ENCODE results near the gene UBAC2. TPM values are rescaled to one million over a fixed set of nuclear protein-coding genes. Genes with fewer than 3 reads are reported as not detected.

The UBAC2 gene
- total and polyA plus RNA-seq, 2 experiments from 2014 or later: 71.2 to 130 TPM

- H3K9me3 ChIP-seq (ENCODE audit: low read depth): no peaks in the 10 kb centered on the region
- no peak overlapping the region for H3K27ac ChIP-seq
- TF ChIP-seq CTCF (IDR thresholded peaks at IDR 0.05; ENCODE audit: low read depth, low read length): no peak
- no peak overlapping the region for H3K4me3 ChIP-seq
- no peaks in the 10 kb centered on the region for H3K36me3 ChIP-seq
- DNase-seq (ENCODE audit: low read depth in 1 of 2, low spot score in 1 of 2): peak in 1 of 2 donors; percentile 36
- H3K27me3 ChIP-seq: no peaks in the 10 kb centered on the region
- H3K4me1 ChIP-seq (ENCODE audit: low read depth): peaks cover 15% of the 10 kb centered on the region
Measured at GRCh38 chr13:99314640-99315176, 114.1 kb downstream of the UBAC2 start.

GRCh38 chr13:99315186-99315585 is 114.5 kb downstream of the UBAC2 start:
- no peaks in the 10 kb centered on the region for H3K27me3 ChIP-seq
- H3K4me3 ChIP-seq: no peak overlapping the region
- peaks cover 20% of the 10 kb centered on the region for H3K4me1 ChIP-seq (ENCODE audit: low read depth)
- TF ChIP-seq CTCF (IDR thresholded peaks at IDR 0.05; ENCODE audit: low read depth, low read length): no peak
- no peak overlapping the region for H3K27ac ChIP-seq
- no peaks in the 10 kb centered on the region for H3K36me3 ChIP-seq
- DNase-seq (ENCODE audit: low read depth in 1 of 2, low spot score in 1 of 2): no peak
- no peaks in the 10 kb centered on the region for H3K9me3 ChIP-seq (ENCODE audit: low read depth)

DNA sequence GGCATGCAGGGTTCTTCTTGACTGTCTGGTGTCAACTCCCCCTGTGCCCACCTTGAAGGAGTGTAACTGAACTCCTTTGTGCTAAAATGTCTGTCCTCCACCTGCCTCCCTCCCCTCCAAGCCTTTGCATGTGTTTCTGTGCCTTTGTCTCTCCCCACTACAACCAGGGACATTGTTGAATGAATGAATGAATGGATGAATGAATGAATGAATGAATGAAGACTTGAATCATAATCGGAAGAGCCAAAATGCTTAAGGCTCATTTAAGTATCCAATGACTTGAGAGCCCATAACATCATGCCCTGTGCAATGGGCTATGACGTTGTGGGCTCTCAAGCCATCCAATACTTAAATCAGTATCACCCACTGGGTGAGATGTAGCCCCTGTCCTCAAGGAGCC is 115.6 kb downstream of the UBAC2 start:
- no peak overlapping the region for H3K4me3 ChIP-seq
- no peak overlapping the region for H3K27ac ChIP-seq
- H3K36me3 ChIP-seq: no peaks in the 10 kb centered on the region
- H3K4me1 ChIP-seq (ENCODE audit: low read depth): peaks cover 23% of the 10 kb centered on the region
- no peak for TF ChIP-seq CTCF (IDR thresholded peaks at IDR 0.05; ENCODE audit: low read depth, low read length)
- H3K9me3 ChIP-seq (ENCODE audit: low read depth): no peaks in the 10 kb centered on the region
- no peaks in the 10 kb centered on the region for H3K27me3 ChIP-seq
- no peak for DNase-seq (ENCODE audit: low read depth in 1 of 2, low spot score in 1 of 2)

- Histone ChIP-seq H3K4me1 (ENCODE audit: low read depth) (peaks cover 23% of the 10 kb centered on the region), H3K9me3 (ENCODE audit: low read depth) (no peaks in the 10 kb centered on the region), H3K4me3 (no peak overlapping the region), H3K36me3 (no peaks in the 10 kb centered on the region), H3K27ac (no peak overlapping the region), H3K27me3 (no peaks in the 10 kb centered on the region)
- TF ChIP-seq CTCF (IDR thresholded peaks at IDR 0.05; ENCODE audit: low read depth, low read length): no peak
- DNase-seq (ENCODE audit: low read depth in 1 of 2, low spot score in 1 of 2): no peak
Measured at GRCh38 chr13:99316657-99317256, 116.1 kb downstream of the UBAC2 start.

GRCh38 chr13:99320693-99321481 is 120.2 kb downstream of the UBAC2 start:
- no peaks in the 10 kb centered on the region for H3K36me3 ChIP-seq
- TF ChIP-seq CTCF (IDR thresholded peaks at IDR 0.05; ENCODE audit: low read depth, low read length): no peak

More at GRCh38 chr13:99320693-99321481, 120.2 kb downstream of the UBAC2 start:
- DNase-seq (ENCODE audit: low read depth in 1 of 2, low spot score in 1 of 2): peak in 1 of 2 donors; percentile 86
- H3K27me3 ChIP-seq: no peaks in the 10 kb centered on the region
- peaks cover 29% of the 10 kb centered on the region for H3K4me1 ChIP-seq (ENCODE audit: low read depth)
- H3K4me3 ChIP-seq: no peak overlapping the region
- no peak overlapping the region for H3K27ac ChIP-seq
- no peaks in the 10 kb centered on the region for H3K9me3 ChIP-seq (ENCODE audit: low read depth)
